C4-2B (cell line): ENCODE results near the gene TLCD4.

Source experiments
- H3K27ac ChIP-seq: fragments of 450-650 bp; 2 replicates; pipeline ENCODE4 v1.5.1; 2017
- CTCF ChIP-seq: fragments of 450-650 bp; conservative IDR thresholded peaks from 2 replicates; pipeline ENCODE4 v1.5.1; 2017; ENCODE audit warnings: mild to moderate bottlenecking
- ZFX ChIP-seq: fragments of 450-650 bp; IDR thresholded peaks from 2 replicates; pipeline ENCODE4 v1.6.1; 2017

The TLCD4 gene

GRCh38 chr1:95072532-95073419 lies 44.4 kb upstream of the TLCD4 start, which contains the start of gene ALG14:
Gene ALG14, minus strand, starts transcription at chr1:95072951. Its CDS starts 53 bp downstream, at chr1:95072898.
- peak within 1 kb of the TSS; percentile 85 for H3K27ac ChIP-seq
- TF ChIP-seq ZFX (peak; percentile 55; the same call in 1 of the 2 replicates), CTCF (no peak)

GRCh38 chr1:95073446-95073845 lies 43.7 kb upstream of the TLCD4 start:
- TF ChIP-seq ZFX (no peak), CTCF (no peak)
- peak overlapping the region; percentile 85 for H3K27ac ChIP-seq

- H3K27ac ChIP-seq = no peak overlapping the region
- no peak for TF ChIP-seq ZFX
- no peak for TF ChIP-seq CTCF
Observed at GRCh38 chr1:95076034-95076433, 41.1 kb upstream of the TLCD4 start.

- H3K27ac ChIP-seq = no peak overlapping the region
- TF ChIP-seq CTCF (no peak), ZFX (no peak)
Observed at GRCh38 chr1:95080446-95080845, 36.7 kb upstream of the TLCD4 start.

- TF ChIP-seq ZFX (no peak), CTCF (no peak)
- no peak overlapping the region for H3K27ac ChIP-seq
Observed at GRCh38 chr1:95080879-95081278, 36.3 kb upstream of the TLCD4 start.

GRCh38 chr1:95084317-95085176 lies 32.6 kb upstream of the TLCD4 start:
- H3K27ac ChIP-seq = no peak overlapping the region; the same call in 1 of the 2 replicates
- TF ChIP-seq CTCF (peak; percentile 81), ZFX (no peak)

GRCh38 chr1:95085376-95085775 lies 31.8 kb upstream of the TLCD4 start:
- TF ChIP-seq CTCF (no peak), ZFX (no peak)
- no peak overlapping the region for H3K27ac ChIP-seq
